IPS-18c (cell line): ENCODE data around the gene ZBTB20.
A peak's percentile ranks its signal among the peaks of the same experiment; 100 is the strongest.
"Not testable (repeated sequence)": the region's sequence is repeated elsewhere in the genome, so short reads cannot be mapped to it uniquely, and the experiment has no call there.

Experiments
- H3K4me3 ChIP-seq: 2 replicates; pipeline ENCODE4 v1.7.0; 2013; ENCODE audit warnings: low read depth, mild to moderate bottlenecking, low read length, moderate library complexity; ENCODE audit not compliant: insufficient read depth
- H3K9me3 ChIP-seq: one replicate; pipeline ENCODE4 v1.6.1; 2013; ENCODE audit warnings: mild to moderate bottlenecking, low read length, moderate library complexity; ENCODE audit not compliant: control insufficient read depth, insufficient read depth

The ZBTB20 gene

DNA sequence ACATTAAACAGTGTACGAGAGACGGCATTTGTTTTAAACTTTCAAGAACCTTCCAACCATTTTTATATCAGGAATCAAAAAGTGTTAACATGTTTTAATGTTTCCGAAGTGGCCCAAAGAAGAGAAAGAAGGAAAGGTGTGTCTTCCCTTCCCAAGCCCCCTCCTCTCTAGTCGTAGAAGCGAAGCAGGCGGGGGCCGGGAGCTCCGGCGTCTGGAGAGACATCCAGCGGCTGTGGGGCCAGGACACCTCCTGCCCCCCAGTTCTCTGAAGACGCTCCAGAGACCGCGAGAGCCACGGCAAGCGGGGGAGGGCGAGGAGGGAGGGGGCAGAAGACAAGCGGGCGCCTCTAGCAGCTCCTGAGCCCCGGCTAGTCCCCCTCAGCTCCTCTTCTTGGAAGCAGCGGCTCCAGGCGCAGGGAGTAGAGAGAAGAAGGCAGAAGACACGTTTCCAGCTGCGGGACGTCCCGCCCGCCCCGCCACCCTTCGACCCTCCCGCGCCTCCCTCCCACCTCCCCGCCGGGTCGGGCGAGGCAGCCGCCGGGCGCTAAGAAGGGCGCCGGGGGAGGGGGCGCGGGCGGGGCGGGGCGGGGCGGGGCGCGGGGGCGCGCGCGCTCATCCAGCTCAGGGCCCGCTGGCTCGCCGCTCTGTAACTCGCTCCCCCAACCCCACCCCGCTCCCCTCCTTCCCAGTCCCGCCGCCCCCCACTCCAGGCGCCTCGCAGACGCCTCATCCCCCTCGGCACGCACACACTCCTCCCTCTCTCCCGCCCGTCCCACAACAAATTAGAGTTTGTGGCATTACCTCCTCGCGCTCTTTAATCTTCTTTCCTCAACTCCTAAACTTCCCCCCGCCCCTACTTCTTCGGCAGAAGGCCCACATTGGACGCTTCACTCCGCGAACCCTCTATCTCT is at the start of gene ZBTB20:
Gene ZBTB20, minus strand, starts transcription at position 871 of the 911 bp plus-strand sequence.
- peak within 1 kb of the TSS; percentile 75 for H3K4me3 ChIP-seq
- H3K9me3 ChIP-seq = no peaks in the 10 kb centered on the region

DNA sequence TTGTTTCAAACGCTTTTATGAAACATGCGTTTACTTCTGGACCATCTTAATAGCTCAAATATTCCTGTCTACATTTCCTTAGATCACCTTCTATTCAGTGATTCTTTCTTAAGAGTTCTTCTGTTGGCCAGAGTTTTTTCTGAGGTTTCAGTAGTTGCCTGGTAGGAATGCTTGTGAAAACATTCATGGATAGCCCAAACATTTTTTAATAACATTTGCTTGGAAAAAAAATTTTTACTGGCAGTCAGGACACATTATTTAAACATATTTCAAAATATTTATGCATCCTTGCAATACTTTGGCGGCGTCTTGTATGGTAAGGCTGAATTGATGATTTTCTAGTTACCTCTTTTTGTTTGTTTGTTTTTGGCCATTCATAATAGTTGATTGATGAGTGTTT is 47.4 kb upstream of the ZBTB20 start:
- Histone ChIP-seq H3K9me3 (no peaks in the 10 kb centered on the region), H3K4me3 (no peak overlapping the region)

DNA sequence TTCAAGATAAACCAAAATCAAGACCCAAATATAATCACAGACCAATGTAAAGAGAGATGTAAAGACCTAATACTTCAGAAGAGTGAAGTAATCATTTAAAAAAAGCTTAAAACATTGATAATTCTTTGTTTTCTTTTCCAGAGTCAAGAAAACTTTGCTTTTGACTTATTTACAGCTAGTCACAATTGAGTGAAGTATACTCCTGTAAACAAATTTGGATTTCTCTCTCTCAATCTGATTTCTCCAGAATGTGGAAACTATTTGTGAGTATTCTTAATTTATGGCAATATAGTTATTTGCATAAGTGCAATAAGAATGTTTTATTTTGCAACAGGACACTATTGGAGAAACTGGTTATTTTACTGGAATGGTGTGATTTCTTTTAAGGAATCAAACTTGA is 43.7 kb upstream of the ZBTB20 start:
- H3K9me3 ChIP-seq = no peaks in the 10 kb centered on the region
- no peak overlapping the region for H3K4me3 ChIP-seq

DNA sequence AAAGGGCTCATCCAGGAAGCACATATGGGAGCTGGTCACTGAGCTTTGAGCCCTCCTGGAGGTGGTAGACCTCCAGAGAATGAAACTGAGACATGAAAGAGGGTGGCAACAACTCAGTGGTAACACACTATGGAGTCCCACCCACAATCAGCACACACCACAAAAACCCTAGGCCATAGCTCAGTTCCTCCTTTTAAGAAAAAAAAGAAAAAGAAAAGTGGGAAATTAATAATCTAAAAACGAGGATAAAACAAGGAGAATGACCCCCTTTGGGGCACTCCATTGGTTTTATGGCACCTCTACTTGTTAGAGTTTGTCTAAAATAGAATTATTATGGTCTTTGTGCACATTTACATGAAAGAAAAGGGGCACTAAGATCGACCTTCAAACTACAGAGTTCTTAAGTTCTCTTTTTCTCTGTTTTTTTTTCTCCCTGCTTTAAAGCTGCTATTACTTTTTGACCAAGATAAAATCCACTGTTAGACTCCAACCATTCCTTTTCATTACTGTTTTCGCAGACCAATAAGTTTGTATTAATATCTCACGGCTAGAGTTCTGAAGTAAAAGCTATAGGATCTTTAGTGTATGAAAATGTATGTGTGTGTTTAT is 40.2 kb upstream of the ZBTB20 start:
- Histone ChIP-seq H3K4me3 (no peak overlapping the region), H3K9me3 (peaks cover 2% of the 10 kb centered on the region)

DNA sequence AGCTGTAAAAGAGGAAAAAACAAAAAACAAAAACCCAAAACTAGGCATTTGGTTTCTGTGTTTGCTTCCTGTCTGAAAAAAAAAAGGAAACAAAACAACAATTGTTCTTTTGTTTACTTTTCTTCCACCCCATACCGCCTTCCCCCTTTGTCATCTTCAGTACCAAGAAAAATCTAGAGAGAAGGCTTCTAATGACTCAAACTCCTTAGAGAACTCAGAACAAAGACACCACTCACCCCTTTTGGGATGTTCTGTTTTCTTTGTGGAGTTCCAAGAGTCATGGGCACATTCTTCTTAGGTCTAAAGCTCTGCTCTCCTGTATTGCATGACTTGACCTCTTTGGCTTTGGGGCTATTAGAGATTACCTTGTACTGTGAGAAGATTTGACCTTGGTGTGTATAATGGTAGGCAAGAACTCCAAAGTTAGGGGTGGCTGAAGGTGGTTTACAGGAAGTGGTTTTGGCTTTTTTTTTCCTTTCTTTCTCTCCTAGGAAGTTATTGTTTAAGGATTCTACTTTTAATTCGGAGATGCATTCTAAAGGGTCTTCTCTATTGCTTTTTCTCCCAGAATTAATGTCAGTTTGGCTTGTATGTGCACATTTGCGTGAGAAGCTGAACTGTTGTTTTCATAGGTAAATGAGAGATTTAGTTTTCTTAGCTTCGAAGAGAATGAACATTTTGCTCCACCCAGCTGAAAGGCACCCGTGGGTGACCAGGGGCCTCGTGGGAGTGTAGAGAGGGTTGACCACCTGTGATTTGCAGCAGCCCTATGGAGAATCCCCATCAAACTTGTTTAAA is 39.5 kb upstream of the ZBTB20 start:
- no peak overlapping the region for H3K4me3 ChIP-seq
- peaks cover 2% of the 10 kb centered on the region for H3K9me3 ChIP-seq

DNA sequence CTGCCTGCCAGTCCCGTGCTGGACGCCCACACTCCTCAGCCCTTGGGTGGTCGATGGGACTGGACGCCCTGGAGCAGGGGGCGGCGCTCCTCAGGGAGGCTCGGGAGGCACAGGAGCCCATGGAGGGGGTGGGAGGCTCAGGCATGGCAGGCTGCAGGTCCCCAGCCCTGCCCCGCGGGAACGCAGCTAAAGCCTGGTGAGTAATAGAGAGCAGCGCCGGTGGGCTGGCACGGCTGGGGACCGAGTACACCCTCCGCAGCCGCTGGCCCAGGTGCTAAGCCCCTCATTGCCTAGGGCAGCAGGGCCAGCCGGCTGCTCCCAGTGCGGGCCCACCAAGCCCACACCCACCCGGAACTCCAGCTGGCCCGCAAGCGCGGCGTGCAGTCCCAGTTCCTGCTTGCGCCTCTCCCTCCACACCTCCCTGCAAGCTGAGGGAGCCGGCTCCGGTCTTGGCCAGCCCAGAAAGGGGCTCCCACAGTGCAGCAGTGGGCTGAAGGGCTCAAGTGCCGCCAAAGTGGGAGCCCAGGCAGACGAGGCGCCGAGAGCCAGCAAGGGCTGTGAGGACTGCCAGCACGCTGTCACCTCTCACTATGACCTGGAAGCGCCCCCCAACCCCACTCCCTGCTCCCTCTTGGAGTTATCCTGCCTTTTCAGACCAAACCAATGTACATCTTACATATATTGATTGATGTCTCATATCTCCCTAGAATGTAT is 37.9 kb upstream of the ZBTB20 start:
- not testable (repeated sequence) for H3K9me3 ChIP-seq, H3K4me3 ChIP-seq

DNA sequence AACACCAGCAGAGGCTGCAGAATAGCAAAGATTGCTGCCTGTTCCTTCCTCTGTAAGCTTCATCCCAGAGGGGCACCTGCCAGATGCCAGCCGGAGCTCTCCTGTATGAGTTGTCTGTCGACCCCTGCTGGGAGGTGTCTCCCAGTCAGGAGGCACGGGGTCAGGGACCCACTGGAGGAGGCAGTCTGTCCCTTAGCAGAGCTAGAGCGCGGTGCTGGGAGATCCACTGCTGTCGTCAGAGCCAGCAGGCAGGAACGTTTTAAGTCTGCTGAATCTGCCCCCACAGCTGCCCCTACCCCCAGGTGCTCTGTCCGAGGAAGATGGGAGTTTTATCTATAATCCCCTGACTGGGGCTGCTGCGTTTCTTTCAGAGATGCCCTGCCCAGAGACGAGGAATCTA is 31.8 kb upstream of the ZBTB20 start:
- not testable (repeated sequence) for H3K4me3 ChIP-seq, H3K9me3 ChIP-seq

DNA sequence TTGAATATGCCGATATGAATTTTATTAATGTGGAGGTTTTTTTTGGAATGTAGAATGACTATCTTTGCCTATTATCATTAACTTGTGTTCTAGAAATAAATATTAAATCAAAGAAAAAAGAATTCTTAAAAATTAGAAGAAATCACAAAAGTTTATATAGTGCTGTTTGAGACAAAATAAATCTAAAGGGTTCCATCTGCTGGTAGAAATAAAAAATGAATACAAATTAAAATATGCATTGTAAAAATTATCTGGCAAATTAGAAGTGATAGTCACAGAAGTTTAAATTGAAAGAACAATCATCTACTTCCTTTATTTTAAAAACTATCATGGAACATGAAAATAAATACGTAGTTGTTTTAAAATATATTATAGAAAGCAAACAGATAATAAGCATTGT is 22.7 kb upstream of the ZBTB20 start:
- no peak overlapping the region for H3K4me3 ChIP-seq

DNA sequence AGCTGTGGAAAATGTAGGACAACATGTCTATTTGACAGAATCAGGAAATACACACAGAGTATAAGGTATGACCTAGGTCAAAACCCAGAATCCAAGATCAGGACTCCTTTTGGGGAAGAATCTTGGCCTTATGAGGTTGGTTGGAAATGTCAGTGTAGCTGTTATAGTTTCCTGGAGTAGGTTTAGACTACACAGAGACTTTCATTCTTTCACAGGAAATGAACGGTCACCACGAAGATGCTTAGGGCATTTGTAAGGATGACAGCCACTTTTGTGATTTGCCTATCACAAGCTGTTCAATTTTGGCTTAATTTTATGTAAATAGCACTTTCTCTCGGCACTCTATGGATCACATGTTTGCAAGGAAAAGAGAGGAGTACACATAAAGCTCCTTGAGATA is 18.6 kb upstream of the ZBTB20 start:
- no peak overlapping the region for H3K4me3 ChIP-seq

More for the DNA sequence above, 22.7 kb upstream of the ZBTB20 start:
- H3K9me3 ChIP-seq = no peaks in the 10 kb centered on the region

DNA sequence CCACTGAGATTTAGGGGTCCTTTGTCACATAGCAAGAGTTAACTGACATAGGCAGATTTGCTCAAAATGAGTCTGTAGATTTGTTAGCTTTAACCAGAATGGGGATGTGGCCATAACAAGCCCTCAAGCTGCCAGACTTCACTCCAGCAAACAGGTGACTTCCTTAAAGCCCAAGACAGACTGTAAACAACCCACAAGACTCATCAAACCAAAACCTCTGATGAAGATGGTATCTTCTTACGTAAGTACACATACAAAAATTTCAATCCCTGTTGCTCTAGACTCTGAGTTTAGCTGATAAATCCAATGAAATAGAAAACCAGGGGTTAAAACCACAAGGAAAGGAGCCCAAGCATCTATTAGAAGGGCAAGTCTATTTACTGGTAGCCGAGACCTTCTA is 18.2 kb upstream of the ZBTB20 start:
- Histone ChIP-seq H3K9me3 (no peaks in the 10 kb centered on the region), H3K4me3 (no peak overlapping the region)

More for the DNA sequence above, 18.6 kb upstream of the ZBTB20 start:
- H3K9me3 ChIP-seq = no peaks in the 10 kb centered on the region

DNA sequence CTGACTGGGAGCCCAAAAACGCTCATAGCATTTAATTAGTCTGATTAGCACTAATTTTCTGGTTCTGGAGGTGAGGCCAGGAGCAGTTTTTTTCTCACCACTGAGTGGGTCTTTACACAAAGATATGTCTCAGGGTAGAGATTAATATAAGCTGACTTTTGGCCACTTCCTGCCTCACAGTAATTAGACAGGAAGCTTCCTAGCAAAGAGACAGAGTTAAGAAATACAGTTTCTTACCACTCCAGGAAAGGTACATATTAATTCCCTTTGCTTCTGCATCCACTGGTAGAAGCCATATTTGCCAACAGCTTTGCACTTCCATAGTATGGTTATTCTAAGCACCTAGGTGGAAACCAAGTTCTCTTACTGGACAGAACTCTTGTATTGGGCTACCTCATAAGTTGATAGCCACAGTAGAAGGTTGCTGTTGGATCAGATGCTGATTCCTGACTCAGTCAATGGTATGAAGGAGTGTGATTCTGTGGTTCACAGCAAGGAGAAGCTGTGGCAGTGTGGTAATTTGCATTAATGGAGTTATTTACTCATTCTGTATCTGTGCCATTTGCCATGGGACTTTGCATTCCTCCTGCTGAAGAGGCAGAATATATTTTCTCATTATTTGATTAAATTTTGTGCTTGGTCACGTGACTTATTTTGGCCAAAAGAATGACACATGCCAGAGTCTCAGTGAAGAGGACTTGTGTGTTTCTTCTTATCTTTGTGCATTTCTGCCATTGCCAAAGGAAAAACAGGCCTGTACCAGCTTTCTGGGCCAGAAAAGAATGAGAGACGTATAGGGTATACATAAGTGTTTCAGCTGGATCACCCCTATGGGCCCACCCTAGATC is 17.5 kb upstream of the ZBTB20 start:
- H3K9me3 ChIP-seq = peaks cover 2% of the 10 kb centered on the region
- H3K4me3 ChIP-seq = no peak overlapping the region

DNA sequence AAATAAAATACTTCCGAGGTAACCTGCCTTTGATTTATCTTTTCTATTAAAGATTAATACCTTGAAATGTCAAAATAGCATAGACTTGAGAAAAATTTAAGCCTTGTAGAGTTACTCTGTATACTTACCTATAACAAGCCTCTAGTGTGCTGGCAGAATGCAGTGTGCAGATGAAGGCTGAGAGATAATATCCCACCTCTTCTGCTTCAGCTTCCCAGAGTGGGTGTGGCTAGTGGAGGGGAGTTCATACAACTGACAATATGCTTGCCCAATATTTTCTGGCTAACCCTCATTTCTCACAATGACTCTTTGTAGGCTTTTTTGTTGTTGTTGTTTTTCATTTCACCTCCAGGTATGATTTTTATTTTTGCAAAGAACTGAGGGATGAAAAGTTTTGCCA is 15.7 kb upstream of the ZBTB20 start:
- Histone ChIP-seq H3K4me3 (no peak overlapping the region), H3K9me3 (peaks cover 6% of the 10 kb centered on the region)

DNA sequence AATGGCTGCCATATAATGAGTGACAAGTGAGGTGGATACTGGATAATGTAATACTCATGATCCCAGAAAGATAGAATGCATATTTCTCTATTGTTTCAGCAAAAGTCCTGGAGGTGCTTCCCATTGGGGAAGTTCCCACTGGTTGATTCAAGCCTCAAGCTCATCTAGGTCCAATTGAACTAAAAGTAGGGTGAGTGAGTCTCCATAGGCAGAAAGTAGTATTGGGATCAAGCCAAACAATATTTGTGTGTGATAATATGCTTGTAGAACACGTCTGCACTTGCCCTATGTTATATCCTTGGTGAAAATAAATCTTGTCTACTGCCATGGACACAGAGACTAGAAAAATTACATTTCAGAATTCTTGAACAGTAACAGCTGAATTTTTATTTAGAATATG is 14.8 kb upstream of the ZBTB20 start:
- Histone ChIP-seq H3K9me3 (peaks cover 7% of the 10 kb centered on the region), H3K4me3 (no peak overlapping the region)

DNA sequence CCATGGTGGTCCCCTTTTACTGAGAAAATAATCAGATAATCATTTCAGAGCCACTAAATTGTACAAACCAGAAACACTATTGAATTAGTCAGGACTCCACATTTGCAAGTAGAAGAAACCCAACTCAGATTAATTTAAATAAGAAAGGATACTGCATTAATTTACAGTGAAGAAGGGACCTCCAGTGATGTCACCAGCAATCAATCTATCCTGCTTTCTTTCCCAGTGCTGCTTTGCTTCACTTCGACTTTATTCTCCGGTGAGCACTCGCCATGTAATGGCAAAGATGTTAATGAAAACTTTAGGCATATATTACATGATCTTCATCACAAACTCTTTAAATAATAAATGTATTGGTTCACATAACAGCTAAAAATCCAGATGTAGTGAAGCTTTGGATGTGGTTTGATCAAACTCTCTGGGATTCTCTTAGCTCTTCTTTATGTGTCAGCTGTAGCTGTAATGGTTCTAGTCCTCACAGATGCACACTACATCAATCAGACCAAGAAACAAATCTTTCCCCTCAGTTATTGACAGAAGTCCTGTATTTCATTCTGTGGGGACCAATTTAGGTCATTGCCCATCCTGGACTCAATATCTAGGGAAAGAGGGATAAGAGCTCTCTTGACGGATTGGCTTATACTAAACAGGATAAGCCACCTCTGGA is 14.2 kb upstream of the ZBTB20 start:
- Histone ChIP-seq H3K9me3 (peaks cover 7% of the 10 kb centered on the region), H3K4me3 (no peak overlapping the region)

DNA sequence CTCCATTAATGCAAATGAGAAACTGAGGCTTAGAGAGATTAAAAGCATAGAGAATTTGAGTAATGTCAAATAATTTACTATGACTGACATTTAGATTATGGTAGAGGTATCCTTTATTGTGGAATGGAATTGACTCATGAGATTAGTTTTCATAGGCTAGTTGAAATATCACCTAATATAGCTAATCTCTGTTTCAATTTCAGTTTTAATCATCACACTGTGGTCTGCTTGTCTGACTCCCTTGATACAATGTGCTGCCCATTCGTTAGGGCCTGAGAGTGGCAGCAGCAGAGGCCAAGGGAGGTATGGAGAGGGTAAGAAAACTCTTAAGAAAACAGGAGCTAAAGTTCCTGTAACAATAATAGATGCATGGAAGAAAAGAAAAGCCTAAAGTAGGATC is 13.2 kb upstream of the ZBTB20 start:
- no peak overlapping the region for H3K4me3 ChIP-seq
- H3K9me3 ChIP-seq = peaks cover 7% of the 10 kb centered on the region

DNA sequence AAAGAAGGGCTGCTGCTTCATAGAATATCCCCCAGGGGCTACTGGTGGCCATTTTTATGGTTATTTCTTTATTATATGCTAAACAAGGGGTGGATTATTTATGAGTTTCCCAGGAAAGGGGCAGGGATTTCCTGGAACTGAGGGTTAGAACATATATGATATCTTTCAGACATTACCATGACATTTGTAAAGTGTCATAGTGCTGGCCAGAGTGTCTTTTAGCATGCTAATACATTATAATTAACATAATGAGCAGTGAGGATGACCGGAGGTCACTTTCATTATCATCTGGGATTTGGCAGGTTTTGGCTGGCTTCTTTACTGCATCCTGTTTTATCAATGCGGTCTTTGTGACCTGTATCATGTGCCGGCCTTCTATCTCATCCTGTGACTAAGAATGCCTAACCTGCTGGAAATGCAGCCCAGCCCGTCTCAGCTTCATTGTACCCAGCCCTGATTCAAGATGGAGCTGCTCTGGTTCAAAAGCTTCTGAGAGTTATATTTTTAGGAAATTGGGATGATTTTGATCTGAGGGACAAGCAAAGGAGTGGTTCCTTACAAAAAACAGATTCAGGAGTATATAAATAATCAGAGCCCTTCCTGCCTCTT is 9.1 kb upstream of the ZBTB20 start:
- H3K4me3 ChIP-seq = no peak overlapping the region
- peaks cover 7% of the 10 kb centered on the region for H3K9me3 ChIP-seq
